ENCODE results near the gene SYNGR2.

SYNGR2 gene

GRCh38 chr17:78168242-78168902, at the start of gene SYNGR2:
SYNGR2 (plus strand) TSS chr17:78168581; CDS start chr17:78168617, 36 bp downstream.
- Mint-ChIP-seq H3K27me3 (ENCODE audit: low read depth, poor library complexity) (peaks cover 6% of the 10 kb centered on the region), H3K4me1 (peaks cover 12% of the 10 kb centered on the region), H3K36me3 (ENCODE audit: low read depth) (peaks cover 2% of the 10 kb centered on the region), H3K4me3 (peak within 1 kb of the TSS; percentile 75), H3K9me3 (no peaks in the 10 kb centered on the region), H3K27ac (no peak within 1 kb of the TSS)
- TF ChIP-seq CTCF (IDR thresholded peaks at IDR 0.05) = no peak
- DNase-seq = peak; percentile 94

- Mint-ChIP-seq H3K4me1 (peaks cover 18% of the 10 kb centered on the region), H3K27me3 (ENCODE audit: low read depth, poor library complexity) (no peaks in the 10 kb centered on the region), H3K9me3 (no peaks in the 10 kb centered on the region), H3K4me3 (no peak overlapping the region), H3K36me3 (ENCODE audit: low read depth) (peaks cover 24% of the 10 kb centered on the region), H3K27ac (no peak overlapping the region)
- no peak for TF ChIP-seq CTCF (IDR thresholded peaks at IDR 0.05)
- no peak for DNase-seq
Observed at GRCh38 chr17:78118801-78119241, 49.6 kb upstream of the SYNGR2 start.

DNA sequence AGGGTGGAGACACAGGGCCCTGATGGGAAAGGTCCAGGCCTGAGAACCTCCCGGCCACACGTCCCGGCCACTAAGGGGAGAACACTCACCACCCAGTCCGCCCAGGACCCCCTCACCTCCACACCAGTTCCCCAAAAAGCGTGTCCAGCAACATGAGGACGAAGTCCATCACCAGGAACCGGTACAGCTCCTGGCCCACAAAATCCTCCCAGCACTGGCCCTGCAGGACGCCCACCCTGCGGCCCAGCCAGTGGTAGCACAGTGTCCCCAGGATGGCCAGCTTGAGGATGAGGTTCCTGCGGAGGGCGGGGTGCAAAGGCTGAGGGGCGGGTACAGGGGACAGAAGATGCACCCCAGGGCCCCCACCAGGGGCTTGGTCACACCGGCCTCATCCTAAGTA, 47.8 kb upstream of the SYNGR2 start:
- Mint-ChIP-seq H3K27ac (no peak overlapping the region), H3K4me1 (peaks cover 13% of the 10 kb centered on the region), H3K9me3 (no peaks in the 10 kb centered on the region), H3K27me3 (ENCODE audit: low read depth, poor library complexity) (no peaks in the 10 kb centered on the region), H3K4me3 (no peak overlapping the region), H3K36me3 (ENCODE audit: low read depth) (peaks cover 20% of the 10 kb centered on the region)
- DNase-seq = no peak
- TF ChIP-seq CTCF (IDR thresholded peaks at IDR 0.05) = no peak

GRCh38 chr17:78120971-78121800, 47.2 kb upstream of the SYNGR2 start:
- peaks cover 14% of the 10 kb centered on the region for H3K4me1 Mint-ChIP-seq
- H3K4me3 Mint-ChIP-seq = no peak overlapping the region
- TF ChIP-seq CTCF (IDR thresholded peaks at IDR 0.05) = no peak
- DNase-seq = no peak
- H3K36me3 Mint-ChIP-seq (ENCODE audit: low read depth) = peaks cover 20% of the 10 kb centered on the region
- no peak overlapping the region for H3K27ac Mint-ChIP-seq
- no peaks in the 10 kb centered on the region for H3K27me3 Mint-ChIP-seq (ENCODE audit: low read depth, poor library complexity)
- H3K9me3 Mint-ChIP-seq = no peaks in the 10 kb centered on the region

DNA sequence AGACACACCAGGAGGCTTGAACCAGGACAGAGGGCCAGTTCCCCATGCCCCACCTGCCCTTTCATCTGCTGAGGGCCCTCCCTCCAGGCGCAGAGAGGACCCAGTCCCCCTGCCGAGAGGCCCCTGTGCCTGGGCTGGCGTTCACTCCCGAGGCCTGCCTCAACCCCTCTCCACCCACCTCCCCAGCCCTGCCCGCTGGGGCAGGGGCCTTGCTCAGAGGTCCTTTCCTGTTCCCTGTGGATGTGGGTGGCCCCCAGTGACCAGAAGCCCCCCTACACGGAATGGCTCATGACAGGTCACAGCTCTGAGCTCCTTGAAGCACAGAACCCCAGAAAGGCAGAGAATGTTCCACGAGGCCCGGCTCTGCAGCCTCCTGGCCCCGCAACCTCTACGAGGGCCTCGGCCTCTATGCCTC, 46.6 kb upstream of the SYNGR2 start:
- no peak for DNase-seq
- peaks cover 17% of the 10 kb centered on the region for H3K4me1 Mint-ChIP-seq
- no peaks in the 10 kb centered on the region for H3K9me3 Mint-ChIP-seq

More for the DNA sequence above, 46.6 kb upstream of the SYNGR2 start:
- no peak for TF ChIP-seq CTCF (IDR thresholded peaks at IDR 0.05)
- no peaks in the 10 kb centered on the region for H3K27me3 Mint-ChIP-seq (ENCODE audit: low read depth, poor library complexity)
- H3K36me3 Mint-ChIP-seq (ENCODE audit: low read depth) = peaks cover 20% of the 10 kb centered on the region
- H3K4me3 Mint-ChIP-seq = no peak overlapping the region
- H3K27ac Mint-ChIP-seq = no peak overlapping the region

Measured in nephron progenitor cell (in vitro differentiated cells).